Measurements from ENCODE around the gene TSHR. TPM values are rescaled to one million over a fixed set of nuclear protein-coding genes. Genes with fewer than 3 reads are reported as not detected.

Gene TSHR
- total and polyA plus RNA-seq, 2 of the 13 experiments (the other 11 are each of a cell fraction or from before 2014, with no cell fraction given), result not detected

GRCh38 chr14:80954687-80955299 is 628 bp upstream of the TSHR start (continued):
- TF ChIP-seq ZNF280B (CRISPR knock-in tag; IDR thresholded peaks at IDR 0.05; ENCODE audit: borderline replicate concordance) (no peak), ZNF512 (CRISPR knock-in tag; IDR thresholded peaks at IDR 0.05) (no peak), LCORL (IDR thresholded peaks at IDR 0.05) (no peak), LCORL (CRISPR knock-in tag; IDR thresholded peaks at IDR 0.05) (no peak), SALL2 (CRISPR knock-in tag; IDR thresholded peaks at IDR 0.05) (0 out of 2 replicates have a peak, but pooled peaks have one; percentile 37), NRL (CRISPR knock-in tag; IDR thresholded peaks at IDR 0.05; ENCODE audit: borderline replicate concordance) (peak; percentile 52; the same call in 1 of the 2 replicates), RNF219 (CRISPR knock-in tag; IDR thresholded peaks at IDR 0.05) (no peak), TCF7 (IDR thresholded peaks at IDR 0.05; ENCODE audit: low read depth) (no peak), HMGXB4 (CRISPR knock-in tag; IDR thresholded peaks at IDR 0.05; ENCODE audit: borderline replicate concordance in 1 of 2, low read depth in 1 of 2) (peak in 1 of 2 experiments; percentile 54; a peak in 2 of 4 replicates), ZNF224 (CRISPR knock-in tag; IDR thresholded peaks at IDR 0.05) (no peak), AKNA (CRISPR knock-in tag; IDR thresholded peaks at IDR 0.05; ENCODE audit: borderline replicate concordance) (no peak), ZNF839 (CRISPR knock-in tag; IDR thresholded peaks at IDR 0.05; ENCODE audit: borderline replicate concordance) (no peak), ZFP41 (CRISPR knock-in tag; IDR thresholded peaks at IDR 0.05; ENCODE audit: borderline replicate concordance) (no peak), ETS1 (CRISPR knock-in tag; IDR thresholded peaks at IDR 0.05) (no peak)

Data from HepG2 (cell line).